K562 (cell line): ENCODE measurements around the gene MRPL40. TPM values are rescaled to one million over a fixed set of nuclear protein-coding genes. Genes with fewer than 3 reads are reported as not detected.

ENCODE experiments used
- CGGBP1 ChIP-seq: fragments of 250-450 bp; sonication (Bioruptor Pico); IDR thresholded peaks from 2 replicates; pipeline ENCODE4 v1.9.0; 2021; ENCODE audit warnings: mild to moderate bottlenecking
- CHAMP1 ChIP-seq: fragments of 450-650 bp; IDR thresholded peaks from 2 replicates; pipeline ENCODE4 v1.6.1; 2016; ENCODE audit warnings: mild to moderate bottlenecking
- CREBBP ChIP-seq: IDR thresholded peaks from one replicate; pipeline ENCODE4 v1.6.1; 2012; ENCODE audit warnings: low read depth, mild to moderate bottlenecking, control low read depth, inconsistent platforms, low read length
- ELF4 ChIP-seq: fragments of 450-650 bp; formaldehyde crosslinking; IDR thresholded peaks from 2 replicates; pipeline ENCODE4 v1.4.0; 2022; ENCODE audit warnings: missing genetic modification characterization
- ETS1 ChIP-seq: conservative IDR thresholded peaks from 2 replicates; pipeline ENCODE4 v1.6.1; 2011; ENCODE audit warnings: low read depth, mild to moderate bottlenecking, low read length; ENCODE audit not compliant: control insufficient read depth
- ETV1 ChIP-seq: fragments of 450-650 bp; conservative IDR thresholded peaks from 2 replicates; pipeline ENCODE4 v1.6.1; 2016; ENCODE audit warnings: missing genetic modification characterization, control low read depth, low read depth, missing compliant biosample characterization
- FUS ChIP-seq: fragments of 200-400 bp; formaldehyde crosslinking; optimal IDR thresholded peaks from 2 replicates; pipeline ENCODE3; 2017; ENCODE audit warnings: low read depth, low read length
- L3MBTL2 ChIP-seq: fragments of 450-650 bp; IDR thresholded peaks from 2 replicates; pipeline ENCODE4 v1.6.1; 2016; ENCODE audit warnings: mild to moderate bottlenecking, moderate library complexity
- NCOA2 ChIP-seq, 2 experiments: fragments of 450-650 bp; IDR thresholded peaks; 2 replicates each; pipeline ENCODE4 v1.6.1; 2018; ENCODE audit warnings: mild to moderate bottlenecking in 2 of 2, moderate library complexity in 1 of 2; ENCODE audit not compliant: partially characterized antibody in 2 of 2
- NEUROD1 ChIP-seq: fragments of 150-350 bp; IDR thresholded peaks from 2 replicates; pipeline ENCODE4 v1.6.1; 2014; ENCODE audit warnings: borderline replicate concordance, low read length, low read depth; ENCODE audit not compliant: partially characterized antibody
- NR1H2 ChIP-seq: sonication (generic); formaldehyde crosslinking; IDR thresholded peaks from 2 replicates; pipeline ENCODE4 v1.4.0; 2020; ENCODE audit warnings: mild to moderate bottlenecking, missing genetic modification reagents
- SAFB2 ChIP-seq: fragments of 200-400 bp; formaldehyde crosslinking; IDR thresholded peaks from 2 replicates; pipeline ENCODE4 v1.6.1; 2018; ENCODE audit warnings: borderline replicate concordance, low read length, low read depth, moderate library complexity; ENCODE audit not compliant: severe bottlenecking
- TRIM24 ChIP-seq, 2 experiments: fragments of 450-650 bp; IDR thresholded peaks; 2 replicates each; pipeline ENCODE4 v1.6.1; 2016
- U2AF1 ChIP-seq: fragments of 200-400 bp; formaldehyde crosslinking; optimal IDR thresholded peaks from 2 replicates; pipeline ENCODE3; 2017; ENCODE audit warnings: mild to moderate bottlenecking, low read depth, low read length, moderate library complexity
- ZC3H11A ChIP-seq: IDR thresholded peaks from 2 replicates; pipeline ENCODE4 v1.6.1; 2012; ENCODE audit warnings: low read depth, low read length, improper control_type of control experiment
- polyA plus RNA-seq, 8 experiments: library from polyadenylated mRNA; depleted of rRNA in 4 of 8; stranded (reverse) in 5 of 8; unstranded in 3 of 8; fragments of >200 nt; fragmentation: Nextera tagmentation in 2 of 8; fragmentation: Illumina TruSeq in 1 of 8; extraction: Ambion mirVana in 2 of 8; extraction: Trizol in 1 of 8; gene quantifications; 2 replicates each; pipeline versions ENCODE4 v1.2.1 to v1.2.3, GENCODE V29; 2011 to 2014; ENCODE audit warnings: inconsistent platforms in 1 of 8, missing spikeins in 1 of 8
- total RNA-seq, 7 experiments: library from RNA; depleted of rRNA in 6 of 7; stranded (reverse); fragments of >200 nt in 6 of 7; fragmentation: Illumina TruSeq in 2 of 7; extraction: Trizol in 2 of 7; gene quantifications; 2 replicates each; pipeline versions ENCODE4 v1.2.1 to v1.2.3, GENCODE V29; 2011 to 2021; ENCODE audit warnings: low replicate concordance in 1 of 7
- TF ChIP-seq, protein P1 (sequence below): sonication (generic); formaldehyde crosslinking; IDR thresholded peaks from 2 replicates; pipeline ENCODE4 v1.8.1; 2023; ENCODE audit warnings: mild to moderate bottlenecking, missing genetic modification reagents
- TF ChIP-seq, protein P2 (sequence below): fragments of 450-650 bp; IDR thresholded peaks from 2 replicates; pipeline ENCODE4 v1.6.1; 2017; ENCODE audit warnings: antibody characterized with exemption, mild to moderate bottlenecking

The MRPL40 gene
- total and polyA plus RNA-seq, 9 of the 15 experiments (the other 6 are each of a cell fraction or from before 2014, with no cell fraction given), result 132 to 652 (median 208) TPM

GRCh38 chr22:19448076-19448607 lies 15.8 kb downstream of the MRPL40 start (continued):
- TF ChIP-seq, protein P1, sequence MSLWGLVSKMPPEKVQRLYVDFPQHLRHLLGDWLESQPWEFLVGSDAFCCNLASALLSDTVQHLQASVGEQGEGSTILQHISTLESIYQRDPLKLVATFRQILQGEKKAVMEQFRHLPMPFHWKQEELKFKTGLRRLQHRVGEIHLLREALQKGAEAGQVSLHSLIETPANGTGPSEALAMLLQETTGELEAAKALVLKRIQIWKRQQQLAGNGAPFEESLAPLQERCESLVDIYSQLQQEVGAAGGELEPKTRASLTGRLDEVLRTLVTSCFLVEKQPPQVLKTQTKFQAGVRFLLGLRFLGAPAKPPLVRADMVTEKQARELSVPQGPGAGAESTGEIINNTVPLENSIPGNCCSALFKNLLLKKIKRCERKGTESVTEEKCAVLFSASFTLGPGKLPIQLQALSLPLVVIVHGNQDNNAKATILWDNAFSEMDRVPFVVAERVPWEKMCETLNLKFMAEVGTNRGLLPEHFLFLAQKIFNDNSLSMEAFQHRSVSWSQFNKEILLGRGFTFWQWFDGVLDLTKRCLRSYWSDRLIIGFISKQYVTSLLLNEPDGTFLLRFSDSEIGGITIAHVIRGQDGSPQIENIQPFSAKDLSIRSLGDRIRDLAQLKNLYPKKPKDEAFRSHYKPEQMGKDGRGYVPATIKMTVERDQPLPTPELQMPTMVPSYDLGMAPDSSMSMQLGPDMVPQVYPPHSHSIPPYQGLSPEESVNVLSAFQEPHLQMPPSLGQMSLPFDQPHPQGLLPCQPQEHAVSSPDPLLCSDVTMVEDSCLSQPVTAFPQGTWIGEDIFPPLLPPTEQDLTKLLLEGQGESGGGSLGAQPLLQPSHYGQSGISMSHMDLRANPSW (CRISPR knock-in tag), result peak; percentile 93; the same call in 1 of the 2 replicates
- TF ChIP-seq ZC3H11A, result 0 out of 2 replicates have a peak, but pooled peaks have one; percentile 51
- TF ChIP-seq ELF4 (CRISPR knock-in tag), result peak; percentile 81; the same call in 1 of the 2 replicates
- TF ChIP-seq CGGBP1 (CRISPR knock-in tag), result no peak
- TF ChIP-seq, protein P2, sequence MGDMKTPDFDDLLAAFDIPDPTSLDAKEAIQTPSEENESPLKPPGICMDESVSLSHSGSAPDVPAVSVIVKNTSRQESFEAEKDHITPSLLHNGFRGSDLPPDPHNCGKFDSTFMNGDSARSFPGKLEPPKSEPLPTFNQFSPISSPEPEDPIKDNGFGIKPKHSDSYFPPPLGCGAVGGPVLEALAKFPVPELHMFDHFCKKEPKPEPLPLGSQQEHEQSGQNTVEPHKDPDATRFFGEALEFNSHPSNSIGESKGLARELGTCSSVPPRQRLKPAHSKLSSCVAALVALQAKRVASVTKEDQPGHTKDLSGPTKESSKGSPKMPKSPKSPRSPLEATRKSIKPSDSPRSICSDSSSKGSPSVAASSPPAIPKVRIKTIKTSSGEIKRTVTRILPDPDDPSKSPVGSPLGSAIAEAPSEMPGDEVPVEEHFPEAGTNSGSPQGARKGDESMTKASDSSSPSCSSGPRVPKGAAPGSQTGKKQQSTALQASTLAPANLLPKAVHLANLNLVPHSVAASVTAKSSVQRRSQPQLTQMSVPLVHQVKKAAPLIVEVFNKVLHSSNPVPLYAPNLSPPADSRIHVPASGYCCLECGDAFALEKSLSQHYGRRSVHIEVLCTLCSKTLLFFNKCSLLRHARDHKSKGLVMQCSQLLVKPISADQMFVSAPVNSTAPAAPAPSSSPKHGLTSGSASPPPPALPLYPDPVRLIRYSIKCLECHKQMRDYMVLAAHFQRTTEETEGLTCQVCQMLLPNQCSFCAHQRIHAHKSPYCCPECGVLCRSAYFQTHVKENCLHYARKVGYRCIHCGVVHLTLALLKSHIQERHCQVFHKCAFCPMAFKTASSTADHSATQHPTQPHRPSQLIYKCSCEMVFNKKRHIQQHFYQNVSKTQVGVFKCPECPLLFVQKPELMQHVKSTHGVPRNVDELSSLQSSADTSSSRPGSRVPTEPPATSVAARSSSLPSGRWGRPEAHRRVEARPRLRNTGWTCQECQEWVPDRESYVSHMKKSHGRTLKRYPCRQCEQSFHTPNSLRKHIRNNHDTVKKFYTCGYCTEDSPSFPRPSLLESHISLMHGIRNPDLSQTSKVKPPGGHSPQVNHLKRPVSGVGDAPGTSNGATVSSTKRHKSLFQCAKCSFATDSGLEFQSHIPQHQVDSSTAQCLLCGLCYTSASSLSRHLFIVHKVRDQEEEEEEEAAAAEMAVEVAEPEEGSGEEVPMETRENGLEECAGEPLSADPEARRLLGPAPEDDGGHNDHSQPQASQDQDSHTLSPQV, result no peak
- no peak for TF ChIP-seq CREBBP
- no peak for TF ChIP-seq TRIM24 (IDR thresholded peaks at IDR 0.05)
- no peak for TF ChIP-seq SAFB2
- 0 out of 2 replicates have a peak, but pooled peaks have one; percentile 11 for TF ChIP-seq L3MBTL2
- TF ChIP-seq ETV1 (tag), result no peak; the same call in 1 of the 2 replicates
- TF ChIP-seq U2AF1, result no peak
- no peak for TF ChIP-seq NEUROD1
- TF ChIP-seq ETS1, result peak; percentile 82; the same call in 1 of the 2 replicates
- TF ChIP-seq CHAMP1, result no peak
- no peak for TF ChIP-seq NCOA2 (IDR thresholded peaks at IDR 0.05; ENCODE audit: partially characterized antibody in 2 of 2)
- no peak for TF ChIP-seq FUS
- TF ChIP-seq NR1H2 (CRISPR knock-in tag), result no peak
